NCI-H345 (cell line): ENCODE data around the gene AMOTL2.

Source experiments
- DNase-seq: peaks from one replicate; lab custom pipeline; 2025; lab: John Stamatoyannopoulos, UW

The AMOTL2 gene

DNA sequence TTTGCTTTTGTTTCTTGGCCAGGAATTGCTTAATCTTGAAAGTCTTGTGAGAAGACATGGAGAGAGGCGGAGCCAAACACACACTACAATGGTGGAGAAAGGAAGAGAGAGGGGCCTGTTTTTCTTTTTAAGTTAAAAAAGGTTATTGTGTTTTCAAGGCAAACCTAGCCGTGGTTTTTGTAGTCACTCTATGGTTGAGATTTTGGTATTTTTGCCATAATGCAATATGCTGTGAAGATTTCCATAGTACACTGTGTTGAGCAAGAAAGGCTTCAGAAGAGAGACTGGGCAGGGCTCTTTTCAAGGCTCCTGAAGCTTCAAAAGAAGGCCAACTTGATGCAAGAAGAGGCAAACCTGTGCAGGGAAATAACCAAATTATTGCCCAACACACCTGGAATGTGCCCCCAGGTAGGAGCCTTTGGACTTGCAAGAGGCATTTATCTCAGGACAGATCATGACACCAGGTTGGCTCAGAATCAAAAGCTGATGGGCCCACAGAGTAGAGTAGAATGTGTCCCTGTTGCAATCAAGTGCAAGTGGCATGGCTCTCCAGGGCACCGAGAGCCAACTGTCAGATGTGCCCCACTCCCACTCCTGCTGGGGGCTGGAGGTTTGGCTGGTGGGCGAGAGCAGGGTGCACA is 22.1 kb downstream of the AMOTL2 start:
- no peak for DNase-seq

DNA sequence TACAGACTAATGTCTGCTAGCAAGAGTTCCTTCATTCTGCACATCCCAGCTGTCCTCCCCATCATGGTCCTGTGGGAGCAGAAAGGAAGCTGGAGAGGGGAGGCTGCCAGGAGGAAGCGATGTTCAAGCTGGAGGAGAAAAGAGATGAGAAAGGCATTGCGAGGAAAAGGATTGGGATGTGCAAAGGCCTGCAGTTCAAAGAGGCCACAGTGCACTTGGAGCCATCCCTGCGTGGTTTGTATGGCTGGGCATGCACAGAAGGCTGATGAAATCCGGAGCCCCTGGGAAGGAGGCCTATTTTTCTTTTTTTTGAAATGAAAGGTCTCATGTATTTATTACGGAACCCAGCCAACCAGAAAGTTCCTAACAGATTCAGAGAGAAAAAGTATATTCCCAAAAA is 22.8 kb downstream of the AMOTL2 start:
- no peak for DNase-seq

DNA sequence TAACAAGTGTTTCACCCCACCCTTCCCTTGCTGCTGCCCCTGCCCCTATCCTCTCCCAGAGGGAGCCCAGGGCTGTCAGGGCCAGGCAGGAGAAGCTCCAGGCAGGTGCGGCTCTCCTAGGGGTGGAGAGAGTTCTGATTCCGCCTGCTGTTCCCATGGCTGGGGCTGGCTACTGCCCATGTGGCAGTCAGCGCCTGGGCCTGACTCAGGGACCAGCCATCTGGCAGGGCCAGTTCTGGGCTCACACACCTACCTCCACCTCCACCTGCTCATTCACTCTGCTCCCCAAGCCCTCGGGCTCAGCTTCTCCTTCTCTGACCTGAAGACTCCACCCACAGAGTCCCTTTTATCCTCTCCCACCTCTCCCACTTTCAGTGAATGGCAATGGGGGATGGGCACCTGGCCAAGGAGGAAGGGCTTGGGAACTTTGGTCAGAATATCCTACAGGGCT is 23.4 kb downstream of the AMOTL2 start:
- no peak for DNase-seq

DNA sequence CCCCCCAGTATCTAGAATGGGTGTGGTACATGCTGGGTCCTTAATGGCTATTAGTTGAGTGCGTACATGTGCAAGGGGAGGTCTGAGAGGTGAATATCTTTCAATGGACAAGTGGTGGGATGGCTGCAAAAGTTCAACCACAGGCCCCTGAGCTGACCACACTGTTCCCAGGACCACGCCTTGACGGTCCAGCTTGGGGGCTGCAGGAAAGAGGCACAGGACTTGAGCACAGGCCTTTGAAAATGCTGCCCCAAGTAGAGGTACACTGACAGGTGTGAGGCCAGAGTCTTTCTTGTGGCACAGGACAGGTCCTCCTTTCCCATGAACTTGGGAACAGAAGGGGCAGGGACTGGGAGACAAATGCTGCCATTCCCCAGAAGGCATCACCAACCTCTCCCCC is 24.0 kb downstream of the AMOTL2 start:
- DNase-seq, result no peak

DNA sequence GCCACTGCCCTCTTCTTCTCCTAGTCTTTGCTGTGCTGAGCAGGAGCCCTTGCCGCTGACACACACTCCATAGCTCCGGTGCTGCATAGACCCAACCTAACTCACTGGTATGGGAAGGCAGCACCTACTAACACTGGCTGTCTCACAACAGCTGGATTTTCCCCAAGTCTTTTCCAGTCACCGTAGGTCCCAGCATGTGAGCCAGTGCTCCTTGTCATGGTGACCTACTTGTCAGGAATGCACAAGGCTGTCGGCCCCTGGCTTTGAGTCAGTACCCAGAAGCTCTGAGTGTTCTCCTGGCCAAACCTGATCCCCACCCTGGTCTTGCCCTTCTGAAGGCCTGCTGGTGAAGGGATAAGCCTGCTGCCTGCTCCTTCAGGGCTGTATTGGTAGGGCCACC is 25.7 kb downstream of the AMOTL2 start:
- DNase-seq, result no peak

DNA sequence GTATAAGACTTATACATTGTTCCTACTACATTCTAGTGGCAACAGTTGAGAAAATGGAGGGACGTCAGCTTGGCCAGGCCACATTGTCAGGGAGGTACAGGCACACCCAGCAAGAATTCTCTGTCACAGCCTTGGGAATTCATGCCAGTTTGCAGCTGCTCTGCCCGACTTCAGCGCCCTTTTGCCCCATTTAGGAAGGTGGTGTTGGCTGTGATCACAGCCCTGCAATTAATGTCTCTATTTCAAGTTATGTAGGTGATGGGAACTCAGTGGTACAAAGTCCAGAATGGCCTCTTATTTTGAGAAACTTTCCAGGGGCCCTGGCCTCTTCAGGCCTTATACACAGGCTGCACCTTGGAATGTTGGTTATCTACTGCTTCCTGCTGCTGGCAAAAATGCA is 26.7 kb downstream of the AMOTL2 start:
- no peak for DNase-seq

DNA sequence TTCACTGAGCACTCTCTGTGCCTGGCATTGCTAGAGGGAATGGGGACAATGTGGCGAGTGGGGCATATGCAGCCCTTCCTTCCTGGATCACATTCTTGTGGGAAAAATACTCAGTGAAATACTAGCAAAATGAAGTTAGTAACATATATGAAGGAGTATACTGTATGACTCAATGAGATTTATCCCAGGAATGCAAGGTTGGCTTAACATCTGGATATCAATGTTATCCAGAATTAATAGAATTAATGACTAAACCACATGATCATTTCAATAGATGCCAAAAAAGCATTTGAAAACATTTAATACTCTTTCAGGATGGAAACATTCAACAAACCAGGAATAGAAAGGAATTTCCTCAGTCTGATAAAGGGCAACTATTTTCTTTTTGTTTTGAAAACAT is 27.5 kb downstream of the AMOTL2 start:
- DNase-seq, result no peak

DNA sequence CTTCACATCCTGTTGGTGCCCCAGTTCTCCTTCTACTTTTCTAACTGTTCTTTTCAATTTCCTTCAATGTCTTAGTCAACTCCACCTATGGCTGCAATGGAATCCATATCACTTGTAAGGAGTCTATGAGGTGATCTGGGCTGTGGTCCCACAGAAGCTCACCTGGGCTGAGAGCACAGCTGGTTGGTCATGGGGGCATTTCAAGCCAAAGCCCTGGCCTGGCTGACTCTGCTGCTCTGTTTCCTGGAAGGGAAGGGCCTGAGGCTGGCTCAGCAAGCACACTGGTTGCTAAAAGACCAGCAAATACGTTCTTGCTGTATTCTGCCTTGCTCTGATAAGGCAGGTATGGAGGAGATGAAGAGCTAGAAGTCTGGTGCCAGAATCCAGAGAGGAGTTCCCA is 29.0 kb downstream of the AMOTL2 start:
- no peak for DNase-seq

DNA sequence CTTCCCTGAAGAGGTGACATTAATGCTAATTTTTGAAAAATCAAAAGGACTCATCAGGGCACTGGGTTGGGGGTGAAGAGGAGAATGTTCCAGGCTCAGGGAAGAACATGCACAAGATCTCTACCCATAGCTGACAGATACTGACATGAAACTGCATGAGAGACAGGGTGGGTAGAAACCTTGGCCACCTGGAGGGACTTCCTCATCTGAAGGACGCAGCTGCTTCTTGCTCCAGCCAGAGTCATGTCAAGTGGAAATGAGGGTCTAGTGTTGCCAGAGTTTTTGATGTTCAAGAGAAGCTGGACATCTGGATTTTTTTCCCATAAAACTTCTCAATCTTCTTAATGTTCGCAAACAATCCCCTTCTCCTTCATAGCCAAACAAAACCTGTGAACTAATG is 29.7 kb downstream of the AMOTL2 start:
- no peak for DNase-seq

DNA sequence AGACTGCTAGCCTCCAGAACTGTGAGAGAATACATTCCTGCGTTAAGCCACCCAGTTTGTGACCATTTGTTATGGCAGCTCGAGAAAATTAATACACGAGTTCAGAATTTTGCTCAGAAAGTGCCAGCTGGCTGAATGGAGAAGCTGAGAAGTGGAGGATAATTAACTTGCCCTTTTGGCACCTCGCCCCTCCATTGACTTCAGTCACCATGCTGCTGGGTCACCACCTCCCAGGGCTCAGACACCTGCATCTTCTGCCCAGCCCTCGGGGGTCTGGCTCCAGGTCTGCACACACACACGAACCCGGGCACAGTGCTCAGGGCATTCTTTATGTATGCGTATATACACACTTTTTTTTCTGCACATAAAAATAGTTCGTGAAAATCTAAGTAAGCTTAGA is 32.0 kb downstream of the AMOTL2 start:
- no peak for DNase-seq

DNA sequence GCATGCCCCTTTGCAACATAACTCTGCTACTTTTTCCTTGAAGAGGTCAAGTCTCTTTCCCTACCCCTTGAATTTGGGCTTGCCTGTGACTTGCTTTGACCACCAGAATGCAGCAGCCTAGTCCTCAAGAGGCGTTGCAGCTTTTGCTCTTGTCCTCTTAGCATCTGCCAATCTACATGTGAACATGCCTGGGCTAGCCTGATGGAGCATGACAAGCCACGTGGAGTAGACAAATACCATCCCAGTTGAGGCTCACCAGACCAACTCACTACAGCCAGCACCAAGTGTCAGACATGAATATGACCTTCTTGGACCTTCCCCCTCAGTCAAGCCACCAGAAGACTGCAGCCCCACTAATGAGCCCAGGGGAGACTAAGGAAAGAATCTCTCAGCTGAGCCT is 32.9 kb downstream of the AMOTL2 start:
- no peak for DNase-seq

DNA sequence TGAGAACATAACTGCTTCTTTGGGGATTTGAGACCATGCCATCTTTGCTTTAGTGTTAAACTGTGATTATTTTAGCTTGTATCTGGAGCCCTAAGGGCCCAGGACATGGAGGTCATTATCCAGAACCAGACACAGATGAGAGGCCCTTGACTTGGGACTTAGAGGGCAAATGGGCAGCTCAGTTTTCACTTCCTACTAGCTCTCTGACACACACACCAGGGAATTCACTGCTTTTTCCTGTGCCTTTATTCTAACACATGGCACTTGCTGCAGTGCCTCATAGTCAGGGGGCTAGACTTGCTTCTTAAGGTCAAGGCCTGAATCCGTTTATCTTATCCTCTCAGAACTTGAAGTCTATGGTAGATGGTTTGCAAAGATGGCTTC is 33.3 kb downstream of the AMOTL2 start:
- no peak for DNase-seq

DNA sequence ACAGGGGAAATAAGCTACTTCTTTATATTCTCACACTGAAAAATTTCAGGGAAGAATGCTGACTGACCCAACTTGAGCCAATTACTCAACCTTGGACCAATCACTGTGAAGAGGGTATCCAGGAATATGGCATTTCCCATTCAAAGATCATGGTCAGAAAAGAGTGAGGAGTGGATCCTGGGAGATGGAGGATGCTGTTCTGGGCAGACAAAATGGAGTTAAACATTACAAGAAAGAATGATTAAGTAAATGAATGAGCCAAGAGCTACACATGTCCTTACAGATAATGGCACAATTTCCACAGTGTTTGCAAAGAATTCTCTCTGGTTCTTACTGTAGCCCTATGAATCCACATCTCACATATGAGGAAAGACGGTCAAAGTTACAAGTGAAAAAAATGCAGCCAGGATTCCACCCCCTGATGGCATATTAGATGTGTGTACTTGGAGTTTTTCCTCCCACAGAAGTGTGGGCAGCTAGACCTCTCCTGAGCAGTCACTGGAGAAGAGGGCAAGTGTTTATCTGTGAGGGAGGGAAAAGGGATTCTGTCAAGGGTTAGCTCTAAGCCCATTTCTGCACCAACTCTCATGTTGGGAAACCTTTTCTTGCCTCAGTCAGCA is 33.8 kb downstream of the AMOTL2 start:
- no peak for DNase-seq

DNA sequence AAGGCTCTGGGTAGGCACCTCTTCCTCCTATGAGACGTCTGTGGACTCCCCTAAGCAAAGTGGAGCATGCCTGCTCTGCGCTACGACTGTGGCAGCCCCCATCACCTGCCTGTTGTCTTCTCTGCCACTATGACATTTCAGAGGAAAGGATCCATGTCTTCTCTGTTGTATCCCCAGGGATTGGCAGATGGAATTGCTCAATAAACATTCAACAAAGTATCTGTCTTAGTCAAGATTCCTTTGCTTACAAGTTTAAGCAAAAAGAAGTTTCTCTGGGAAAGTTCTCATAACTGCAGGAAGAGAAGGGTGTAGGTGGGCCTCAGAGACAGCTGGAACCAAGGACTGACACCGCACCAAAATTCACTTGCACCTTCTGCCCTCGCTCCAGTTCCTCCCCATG is 34.3 kb downstream of the AMOTL2 start:
- no peak for DNase-seq

DNA sequence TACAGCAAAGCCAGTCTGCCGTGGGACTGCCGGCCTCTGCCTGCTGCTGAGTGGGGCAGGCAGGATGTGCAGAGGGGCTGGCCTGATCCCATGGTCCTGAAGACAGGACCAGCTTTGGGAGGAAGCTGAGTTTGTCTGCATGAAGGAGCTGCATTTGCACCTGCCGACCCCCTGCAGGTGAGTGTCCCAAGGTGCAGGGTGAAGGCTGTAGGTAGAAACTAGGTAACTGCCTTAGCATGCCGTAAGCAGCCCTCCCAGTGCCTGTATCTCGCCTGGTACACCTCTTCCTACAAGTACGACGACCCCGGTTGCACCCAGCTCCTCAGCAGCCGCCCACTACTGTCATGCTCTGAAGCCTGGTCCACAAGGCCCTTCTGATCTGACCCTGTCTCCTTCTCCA is 34.9 kb downstream of the AMOTL2 start:
- no peak for DNase-seq

DNA sequence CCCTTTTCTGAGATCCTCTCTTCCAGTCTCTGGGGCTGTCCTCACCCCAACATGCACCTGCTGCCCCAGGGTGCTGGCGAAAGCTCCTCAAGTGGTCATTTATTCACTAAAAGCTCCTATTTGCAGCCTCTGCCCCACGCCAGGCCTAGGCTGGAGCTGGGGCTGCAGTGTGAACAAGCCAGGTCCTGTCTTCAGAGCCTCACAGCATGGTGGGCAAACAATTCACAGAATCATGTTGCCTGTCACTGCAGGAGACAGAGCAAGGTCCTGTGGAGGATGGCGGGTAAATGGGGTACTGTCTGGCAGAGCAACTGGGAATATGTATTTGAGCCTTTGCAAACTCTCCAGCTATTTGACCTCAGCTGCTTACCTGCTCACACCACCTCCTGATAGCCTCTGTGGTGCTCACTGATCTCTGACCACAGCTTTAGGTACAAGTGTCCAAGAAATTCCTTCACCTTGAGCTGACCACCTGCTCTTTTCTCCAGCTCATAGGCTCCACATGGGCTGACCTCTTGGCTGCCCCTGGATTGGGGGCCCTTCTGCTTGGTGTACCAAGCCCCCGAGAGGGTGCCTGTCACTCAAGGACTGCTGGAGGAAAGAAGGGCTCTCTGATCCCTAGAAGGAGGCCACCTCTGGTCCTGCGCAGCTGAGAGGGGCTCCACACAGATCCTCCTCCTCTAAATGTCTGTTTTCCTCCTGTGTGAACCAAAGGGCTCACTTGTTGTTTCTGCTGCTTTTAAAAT is 35.6 kb downstream of the AMOTL2 start:
- no peak for DNase-seq

DNA sequence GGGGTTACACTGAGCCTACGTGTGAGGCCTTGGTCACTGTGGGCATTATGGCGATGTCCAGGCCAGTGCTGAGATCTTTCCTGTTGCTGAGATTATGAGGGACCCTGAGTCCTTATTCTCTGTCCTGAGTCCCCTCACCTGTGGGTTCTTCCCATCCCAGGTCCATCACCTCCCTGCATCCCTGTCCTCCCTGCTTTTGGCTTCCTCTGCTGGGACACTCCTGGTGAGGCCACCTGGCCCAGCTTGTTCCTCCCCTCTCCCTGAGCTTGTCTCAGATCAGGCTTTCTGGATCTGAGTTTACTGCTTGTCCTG is 36.1 kb downstream of the AMOTL2 start:
- no peak for DNase-seq

DNA sequence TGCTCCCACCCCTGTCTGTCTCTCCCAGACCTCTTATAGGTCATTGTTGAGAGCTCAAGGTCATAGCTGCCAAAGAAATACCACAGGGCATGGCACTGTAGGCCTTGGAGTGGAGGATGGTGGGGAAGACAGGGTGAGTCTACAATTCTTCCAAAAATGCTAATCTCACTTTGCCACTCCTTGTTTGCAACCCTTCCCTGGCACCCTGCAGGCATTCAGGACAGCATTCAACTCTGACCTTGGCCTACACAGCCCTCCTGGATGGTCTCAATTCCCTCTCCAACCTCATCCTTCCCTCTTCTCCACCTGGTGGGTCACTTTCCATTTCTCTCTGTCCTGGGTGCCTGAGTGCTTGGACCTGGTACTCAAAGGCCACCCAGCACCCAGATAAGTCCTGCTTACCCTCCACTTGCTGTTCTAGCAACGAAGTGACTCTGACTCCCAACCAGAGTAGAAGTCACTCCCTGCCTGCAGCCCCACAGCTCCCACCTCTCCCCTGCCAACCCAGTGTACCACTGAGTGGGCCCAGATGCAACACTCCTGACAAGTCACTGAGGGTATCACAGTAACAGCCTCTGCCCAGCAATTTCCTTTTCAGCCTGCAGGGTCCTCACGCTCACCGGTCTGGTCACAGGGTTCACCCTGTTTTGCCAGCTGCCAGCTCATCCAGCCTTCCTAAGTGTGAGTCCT is 36.6 kb downstream of the AMOTL2 start:
- DNase-seq, result no peak

DNA sequence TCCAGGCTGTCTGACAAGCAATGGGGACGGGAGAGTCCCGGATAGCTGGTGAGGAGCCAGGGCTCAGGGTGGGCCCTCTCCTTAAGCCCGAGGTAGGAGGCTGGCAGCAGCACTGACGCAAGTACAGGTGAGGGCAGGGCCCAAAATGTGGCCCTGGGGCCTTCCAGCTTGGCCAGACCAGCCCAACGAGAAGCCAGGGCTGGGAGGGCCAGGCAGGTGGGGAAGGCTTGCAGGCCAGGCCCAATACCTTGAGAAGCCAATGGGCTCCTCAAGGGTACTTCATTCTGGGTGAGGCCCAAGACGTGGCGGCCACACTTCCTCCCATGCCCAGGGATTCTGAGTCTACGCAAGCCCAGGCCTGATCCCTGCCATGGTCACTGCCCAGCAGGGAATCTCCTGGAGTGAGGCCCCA is 37.2 kb downstream of the AMOTL2 start:
- no peak for DNase-seq

DNA sequence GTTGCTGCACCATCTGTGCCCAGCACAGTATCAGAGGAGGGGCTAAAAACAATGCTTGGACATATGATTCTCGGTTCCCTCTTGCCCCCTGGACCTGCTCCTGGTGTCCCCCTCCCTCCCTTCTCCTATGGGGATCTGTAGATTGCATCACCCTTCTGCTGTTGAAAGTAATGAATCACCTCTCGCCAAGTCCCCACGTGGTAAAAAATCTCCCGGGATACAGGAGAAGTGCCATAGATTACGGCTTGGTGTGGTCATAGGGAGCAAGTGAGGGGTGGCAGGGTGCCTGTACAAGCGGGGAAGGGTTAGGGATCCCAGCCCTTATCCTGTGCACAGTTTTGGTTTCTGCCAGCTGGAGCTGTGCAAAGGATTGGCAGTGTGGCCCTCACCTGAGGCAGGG is 37.7 kb downstream of the AMOTL2 start:
- DNase-seq, result no peak

DNA sequence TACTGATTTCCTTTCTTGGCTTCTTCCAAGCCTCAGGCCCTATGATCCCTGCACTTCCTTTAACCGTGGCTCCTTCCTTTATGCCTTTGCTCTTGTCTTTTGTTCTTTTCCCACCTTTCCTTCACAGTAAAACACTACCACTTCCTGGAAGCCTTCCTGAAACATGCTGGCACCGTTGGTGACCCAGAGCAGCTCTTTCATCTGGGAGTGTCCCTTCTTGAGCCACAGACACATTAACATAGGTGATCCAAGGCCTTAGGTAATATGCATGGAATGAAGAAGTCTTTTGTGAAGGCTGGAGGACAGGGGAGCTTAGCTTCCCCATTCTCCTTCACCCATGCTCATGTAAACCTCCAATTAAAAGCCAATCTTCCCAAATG is 39.4 kb downstream of the AMOTL2 start:
- DNase-seq, result no peak

DNA sequence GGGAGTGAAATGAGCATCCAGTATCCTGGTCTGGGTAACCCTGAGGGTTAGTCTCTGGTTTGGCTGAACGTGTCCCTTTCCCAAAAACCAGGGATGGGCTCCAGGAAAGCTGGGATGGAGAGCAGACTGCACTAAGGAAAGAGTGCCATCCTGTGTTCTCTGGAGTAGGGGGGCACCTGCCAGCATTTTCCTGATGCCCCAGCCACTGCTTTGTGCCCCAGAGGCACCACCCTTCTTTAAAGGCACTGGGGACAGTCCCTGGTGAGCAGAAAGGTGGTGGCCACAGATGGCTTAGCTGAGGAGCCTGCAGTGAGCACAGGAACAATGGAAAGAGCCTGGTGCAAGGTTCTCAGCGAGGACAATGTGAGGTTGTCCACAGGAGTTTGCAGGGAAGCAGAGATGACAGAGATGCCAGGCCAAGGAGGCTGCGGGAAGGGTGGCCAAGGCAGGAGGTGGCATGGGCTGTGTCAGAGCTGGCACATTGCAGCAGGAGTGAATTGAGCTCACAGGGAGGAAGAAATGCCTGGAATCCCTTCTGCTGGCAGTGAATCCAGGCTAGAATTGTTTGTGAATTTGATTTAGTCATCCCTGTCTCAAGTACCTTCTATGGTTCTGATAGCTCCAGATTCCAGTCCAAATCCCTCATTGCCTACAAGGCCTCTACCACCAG is 39.9 kb downstream of the AMOTL2 start:
- no peak for DNase-seq
